Thyroid gland (tissue), 4 donors: ENCODE measurements around the gene BCAS1.

Source experiments
- POLR2A ChIP-seq, 2 donors: fragments of 450-650 bp; IDR thresholded peaks; one replicate each; pipeline ENCODE4 v1.6.1; 2017; ENCODE audit warnings: antibody characterized with exemption in 2 of 2, mild to moderate bottlenecking in 2 of 2, moderate library complexity in 1 of 2
- TF ChIP-seq, protein P1 (sequence below), 6 experiments: fragments of 200-600 bp in 3 of 6; fragments of 450-650 bp in 3 of 6; sonication (generic) in 3 of 6; IDR thresholded peaks; one replicate each; pipeline ENCODE4 v1.5.1; 2016 to 2019; ENCODE audit warnings: antibody characterized with exemption in 6 of 6, mild to moderate bottlenecking in 2 of 6, inconsistent platforms in 1 of 6, moderate library complexity in 1 of 6

DNA sequence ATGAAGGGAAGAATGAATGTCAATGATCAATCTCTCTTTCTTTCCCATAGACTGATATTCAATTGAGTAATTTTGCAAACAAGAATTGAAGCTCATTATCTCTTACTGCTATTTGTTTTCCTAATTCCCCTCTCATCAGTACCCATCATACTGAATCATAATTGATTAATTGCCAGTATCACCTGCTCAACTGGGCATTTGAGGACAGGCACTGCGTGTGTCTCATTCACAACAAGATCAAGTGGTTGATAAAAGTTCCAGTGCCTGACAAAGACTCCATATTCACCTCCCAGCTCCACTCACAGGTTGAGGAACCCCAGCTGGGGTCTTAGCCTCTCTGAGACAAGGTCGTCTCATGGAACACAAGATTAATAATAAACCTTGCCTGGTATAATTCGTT lies 67.7 kb downstream of the BCAS1 start:
- TF ChIP-seq, protein P1, sequence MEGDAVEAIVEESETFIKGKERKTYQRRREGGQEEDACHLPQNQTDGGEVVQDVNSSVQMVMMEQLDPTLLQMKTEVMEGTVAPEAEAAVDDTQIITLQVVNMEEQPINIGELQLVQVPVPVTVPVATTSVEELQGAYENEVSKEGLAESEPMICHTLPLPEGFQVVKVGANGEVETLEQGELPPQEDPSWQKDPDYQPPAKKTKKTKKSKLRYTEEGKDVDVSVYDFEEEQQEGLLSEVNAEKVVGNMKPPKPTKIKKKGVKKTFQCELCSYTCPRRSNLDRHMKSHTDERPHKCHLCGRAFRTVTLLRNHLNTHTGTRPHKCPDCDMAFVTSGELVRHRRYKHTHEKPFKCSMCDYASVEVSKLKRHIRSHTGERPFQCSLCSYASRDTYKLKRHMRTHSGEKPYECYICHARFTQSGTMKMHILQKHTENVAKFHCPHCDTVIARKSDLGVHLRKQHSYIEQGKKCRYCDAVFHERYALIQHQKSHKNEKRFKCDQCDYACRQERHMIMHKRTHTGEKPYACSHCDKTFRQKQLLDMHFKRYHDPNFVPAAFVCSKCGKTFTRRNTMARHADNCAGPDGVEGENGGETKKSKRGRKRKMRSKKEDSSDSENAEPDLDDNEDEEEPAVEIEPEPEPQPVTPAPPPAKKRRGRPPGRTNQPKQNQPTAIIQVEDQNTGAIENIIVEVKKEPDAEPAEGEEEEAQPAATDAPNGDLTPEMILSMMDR (IDR thresholded peaks at IDR 0.05): no peak
- TF ChIP-seq POLR2A (IDR thresholded peaks at IDR 0.05): no peak
